Muscle of arm (tissue), 12 donors: Measurements from ENCODE around the gene UTF1. TPM values are rescaled to one million over a fixed set of nuclear protein-coding genes. Genes with fewer than 3 reads are reported as not detected.

Experiments
- DNase-seq: peaks from one replicate; pipeline ENCODE4 v3.0.0-alpha.2; 2013
- polyA plus RNA-seq, 12 donors: library from polyadenylated mRNA; unstranded; fragments of 120-200 nt; gene quantifications; one replicate each; pipeline ENCODE4 v1.2.1, GENCODE V29; 2013; ENCODE audit not compliant: insufficient read length in 12 of 12

Gene UTF1
- polyA plus RNA-seq, 12 donors, result not detected

DNA sequence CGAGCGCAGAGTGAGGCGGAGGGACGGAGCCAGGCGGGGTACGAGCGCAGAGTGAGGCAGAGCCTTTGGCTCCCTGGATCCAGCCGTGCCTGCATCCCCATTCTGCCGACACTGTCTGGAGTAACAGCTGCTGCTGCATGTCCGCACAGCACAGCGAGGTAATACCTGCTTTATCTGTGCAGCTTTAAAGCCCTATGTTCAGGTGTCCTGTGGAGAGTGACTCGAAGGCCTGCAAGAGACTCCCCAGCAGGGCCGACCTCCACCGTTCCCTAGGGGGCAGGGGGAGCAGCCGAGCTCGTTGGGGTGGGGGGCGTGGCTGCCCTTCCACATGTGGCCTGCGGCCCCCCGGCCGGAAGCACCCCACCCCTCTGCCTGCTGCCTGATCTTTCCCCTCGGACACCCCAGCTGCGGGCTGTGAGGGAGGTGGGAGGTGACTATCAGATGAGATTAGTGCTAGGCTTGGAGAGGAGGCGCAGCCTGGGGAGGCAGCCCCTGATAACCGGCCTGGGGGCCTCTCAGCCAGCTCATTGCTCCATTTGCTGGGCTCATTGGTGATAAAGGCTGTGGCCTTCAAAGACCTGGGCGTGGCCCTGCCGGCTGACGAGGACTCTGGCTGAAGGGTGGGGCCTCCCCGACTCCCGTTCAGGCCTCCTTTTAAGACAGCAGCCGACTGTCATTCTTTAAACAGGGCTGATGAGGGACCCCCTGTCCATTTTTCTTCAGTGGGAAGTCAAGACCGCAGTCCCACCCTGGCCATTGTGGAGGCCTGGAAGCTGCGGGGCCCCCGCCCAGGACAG lies 15.6 kb downstream of the UTF1 start:
- no peak for DNase-seq

DNA sequence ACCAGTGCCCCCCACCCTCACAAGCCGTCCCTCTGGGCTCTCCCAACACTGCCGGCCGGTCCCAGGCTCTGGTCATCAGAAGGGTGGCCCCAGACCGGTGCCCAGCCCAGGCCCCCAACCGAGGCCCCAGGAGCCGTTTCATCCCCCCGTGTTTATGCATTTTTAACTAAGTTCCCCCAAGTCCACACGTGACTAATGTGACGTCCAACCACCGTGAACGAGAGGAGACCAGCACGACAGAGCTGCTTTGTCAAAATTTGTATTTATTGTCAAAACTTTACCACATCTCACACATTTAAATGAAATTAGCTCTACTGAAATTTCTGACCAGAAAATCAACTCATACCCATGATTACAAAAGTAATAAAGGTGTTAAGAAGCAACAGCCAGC lies 16.2 kb downstream of the UTF1 start:
- DNase-seq, result no peak

DNA sequence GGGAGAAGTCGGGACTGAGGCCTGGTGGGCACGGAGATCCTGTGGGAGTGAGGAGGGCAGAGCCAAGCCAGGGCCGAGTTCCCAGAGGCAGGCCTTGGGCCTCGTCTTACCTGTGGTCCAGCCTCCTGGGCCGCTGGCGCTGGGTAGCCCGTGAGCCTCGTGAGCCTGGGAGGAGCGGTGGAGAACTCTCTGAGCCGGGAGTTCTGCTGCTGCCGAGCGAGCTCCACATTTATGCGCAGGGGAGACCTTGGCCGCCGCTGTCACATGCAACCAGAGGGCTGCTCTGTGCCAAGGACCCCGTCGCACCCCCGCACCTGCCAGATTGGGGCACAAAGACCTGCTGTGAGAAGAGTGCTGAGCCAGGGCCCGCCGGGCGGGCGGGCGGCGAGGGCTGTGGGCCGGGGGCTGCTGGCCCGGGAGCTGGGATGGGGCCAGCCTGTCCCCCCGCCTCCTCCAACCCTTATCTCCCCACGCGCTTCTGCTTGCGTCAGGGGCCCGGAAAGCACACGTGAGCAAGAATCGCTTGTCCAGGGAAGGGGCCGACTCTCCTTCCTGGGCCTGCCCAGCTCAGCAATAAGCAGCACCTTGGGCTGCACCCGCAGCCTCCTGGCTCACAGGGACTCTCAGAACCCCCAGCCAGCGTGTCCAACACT lies 17.8 kb downstream of the UTF1 start:
- DNase-seq, result no peak

DNA sequence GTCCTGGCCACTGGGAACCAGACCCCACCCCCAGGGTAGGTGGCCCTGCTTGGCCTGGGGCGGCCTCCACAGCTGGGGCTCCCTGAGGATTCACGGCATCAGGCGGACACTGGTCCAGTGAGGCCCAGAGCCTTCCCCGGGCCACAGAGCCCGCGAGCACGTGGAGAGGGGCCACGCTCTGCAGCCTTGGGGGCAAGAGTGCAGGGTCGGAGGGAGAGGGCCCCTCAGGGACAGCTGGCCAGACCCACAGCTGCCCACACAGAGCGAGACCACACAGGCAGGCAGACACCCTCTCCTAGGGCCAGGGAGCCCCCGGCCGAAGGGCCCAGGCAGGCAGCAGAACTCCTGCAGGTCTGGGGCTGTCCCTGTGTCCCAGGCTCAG lies 18.3 kb downstream of the UTF1 start:
- DNase-seq, result no peak

DNA sequence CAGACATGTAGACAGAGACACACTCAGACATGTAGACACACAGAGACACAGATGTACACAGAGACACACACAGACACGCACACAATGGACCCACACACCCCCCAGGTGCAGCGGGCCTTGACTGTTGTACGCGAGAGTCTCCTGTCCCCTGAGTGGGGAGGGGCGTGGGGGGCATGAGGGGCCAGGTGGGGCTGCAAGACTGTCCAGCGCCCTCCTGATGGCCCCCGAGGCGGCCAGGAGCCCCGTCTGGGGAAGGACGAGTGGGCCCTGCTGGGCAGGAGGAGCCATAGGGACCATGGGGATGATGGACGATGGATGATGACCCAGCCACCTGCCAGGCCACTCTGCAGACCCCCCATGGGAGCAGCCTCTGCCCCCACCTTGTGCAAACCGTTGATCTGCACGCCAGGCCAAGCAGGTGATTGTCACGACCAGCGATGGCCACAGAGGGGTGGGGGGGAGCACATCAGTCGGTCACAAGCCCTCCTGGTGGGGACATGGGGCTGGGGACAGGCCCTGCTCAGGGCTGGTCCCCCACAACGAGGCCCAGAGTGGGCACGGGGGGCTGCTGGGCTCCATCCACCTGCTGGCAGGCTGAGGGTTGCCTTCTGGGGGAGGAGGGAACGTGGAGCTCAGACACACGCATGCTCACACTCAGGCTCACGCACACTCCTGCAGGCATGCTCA lies 19.2 kb downstream of the UTF1 start:
- no peak for DNase-seq

DNA sequence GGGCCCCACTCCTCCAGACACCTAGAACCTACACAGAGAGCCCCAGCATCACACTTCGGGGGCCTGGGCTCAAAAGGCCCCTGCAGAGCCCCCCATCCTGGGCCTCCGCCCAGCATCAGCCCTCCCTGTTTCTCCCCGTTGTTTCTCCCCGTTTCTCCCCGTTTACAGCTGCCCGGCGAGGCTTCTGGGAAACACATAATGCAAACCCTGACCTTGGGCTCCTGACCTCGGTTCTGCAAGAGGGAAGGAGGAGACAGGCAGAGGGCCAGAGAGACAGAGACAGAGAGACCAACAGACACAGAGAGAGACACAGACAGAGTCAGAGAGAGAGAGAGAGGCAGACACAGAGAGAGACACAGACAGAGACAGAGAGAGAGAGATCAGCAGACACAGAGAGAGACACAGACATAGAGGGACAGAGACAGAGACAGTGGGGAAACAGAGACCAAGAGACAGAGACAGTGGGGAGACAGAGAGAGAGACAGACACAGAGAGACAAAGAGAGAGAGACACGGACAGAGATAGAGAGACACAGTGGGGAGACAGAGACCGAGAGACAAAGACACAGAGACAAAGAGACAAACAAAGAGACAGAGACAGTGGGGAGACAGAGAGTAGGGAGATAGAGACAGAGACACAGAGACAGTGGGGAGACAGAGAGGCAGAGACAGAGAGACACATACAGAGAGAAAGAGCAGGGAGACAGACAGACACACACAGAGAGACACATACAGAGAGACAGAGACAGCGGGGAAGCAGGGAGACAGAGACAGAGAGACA lies 20.1 kb downstream of the UTF1 start:
- DNase-seq, result no peak

DNA sequence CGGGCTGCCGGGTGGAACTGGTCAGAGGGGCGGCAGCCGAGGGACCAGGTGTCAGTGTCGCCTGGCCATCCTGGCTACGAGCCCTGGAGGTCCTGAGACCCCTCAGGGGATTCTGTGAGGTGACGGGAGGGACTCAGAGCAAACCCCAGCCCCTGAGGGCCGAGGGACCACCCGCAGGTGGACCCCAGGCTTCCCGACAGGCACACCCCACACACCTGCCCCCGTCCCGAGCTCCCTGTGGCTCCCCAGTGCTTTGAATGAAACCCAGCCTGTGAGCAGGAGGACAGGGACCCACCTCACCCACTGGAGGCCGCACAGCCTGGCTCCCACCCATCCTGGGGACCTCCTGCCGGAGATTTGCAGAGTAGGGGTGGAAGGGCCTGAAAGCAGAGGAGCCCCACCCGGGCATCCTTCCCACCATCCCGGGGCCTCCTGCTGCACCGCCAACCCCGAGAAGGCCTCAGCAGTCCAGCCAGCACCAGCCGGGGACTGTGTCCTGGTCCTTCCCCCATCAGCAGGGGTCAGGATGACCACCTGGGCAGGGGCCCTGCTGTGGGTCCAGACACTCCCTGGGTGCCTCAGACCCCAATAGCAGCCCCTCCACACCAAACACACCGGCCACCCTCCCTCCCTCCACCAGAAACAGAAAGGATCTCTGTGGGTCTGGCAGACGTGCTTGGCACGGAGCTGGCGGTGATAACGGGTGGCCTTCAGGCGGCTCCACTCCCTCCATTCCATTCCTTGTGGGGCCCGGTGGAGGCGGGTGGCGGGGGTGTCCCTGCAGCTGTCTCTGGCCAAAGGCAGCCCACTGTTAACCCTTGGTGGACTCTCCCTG lies 21.6 kb downstream of the UTF1 start:
- DNase-seq, result no peak

DNA sequence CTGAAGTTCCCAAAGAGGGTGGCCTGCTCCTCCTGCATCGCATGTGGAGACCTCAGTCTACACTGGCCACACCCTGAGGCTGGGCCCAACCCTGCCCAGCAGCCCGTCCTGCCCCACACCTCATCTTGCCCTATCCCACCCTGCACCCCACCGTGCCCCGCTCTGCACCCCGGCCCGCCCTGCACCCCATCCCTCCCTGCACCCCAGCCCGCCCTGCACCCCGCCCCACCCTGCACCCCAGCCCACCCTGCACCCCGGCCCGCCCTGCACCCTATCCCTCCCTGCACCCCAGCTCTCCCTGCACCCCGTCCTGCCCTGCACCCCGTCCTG lies 22.2 kb downstream of the UTF1 start:
- DNase-seq, result no peak

DNA sequence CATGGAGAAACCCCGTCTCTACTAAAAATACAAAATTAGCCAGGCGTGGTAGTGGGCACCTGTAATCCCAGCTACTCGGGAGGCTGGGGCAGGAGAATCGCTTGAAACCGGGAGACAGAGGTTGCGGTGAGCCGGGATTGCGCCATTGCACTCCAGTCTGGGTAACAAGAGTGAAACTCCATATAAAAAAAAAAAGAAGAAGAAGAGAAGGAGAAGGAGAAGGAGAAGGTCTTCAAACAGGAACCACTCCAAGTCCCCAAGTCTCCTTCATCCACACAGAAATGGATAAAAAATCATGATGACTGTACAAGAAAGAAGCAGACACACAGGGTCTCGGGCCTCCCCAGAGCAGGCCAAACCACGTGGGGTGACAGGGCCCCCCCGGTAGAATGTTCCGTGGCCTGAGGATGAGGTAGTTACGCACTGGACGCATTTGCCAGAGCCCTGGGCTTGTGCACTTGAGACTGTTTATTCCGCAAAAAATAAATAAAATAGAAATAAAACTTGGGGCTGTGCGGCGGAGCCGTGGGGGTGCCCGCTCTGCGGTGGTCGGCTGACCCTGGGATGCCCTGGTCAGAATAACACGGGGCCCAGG lies 23.4 kb downstream of the UTF1 start:
- no peak for DNase-seq

DNA sequence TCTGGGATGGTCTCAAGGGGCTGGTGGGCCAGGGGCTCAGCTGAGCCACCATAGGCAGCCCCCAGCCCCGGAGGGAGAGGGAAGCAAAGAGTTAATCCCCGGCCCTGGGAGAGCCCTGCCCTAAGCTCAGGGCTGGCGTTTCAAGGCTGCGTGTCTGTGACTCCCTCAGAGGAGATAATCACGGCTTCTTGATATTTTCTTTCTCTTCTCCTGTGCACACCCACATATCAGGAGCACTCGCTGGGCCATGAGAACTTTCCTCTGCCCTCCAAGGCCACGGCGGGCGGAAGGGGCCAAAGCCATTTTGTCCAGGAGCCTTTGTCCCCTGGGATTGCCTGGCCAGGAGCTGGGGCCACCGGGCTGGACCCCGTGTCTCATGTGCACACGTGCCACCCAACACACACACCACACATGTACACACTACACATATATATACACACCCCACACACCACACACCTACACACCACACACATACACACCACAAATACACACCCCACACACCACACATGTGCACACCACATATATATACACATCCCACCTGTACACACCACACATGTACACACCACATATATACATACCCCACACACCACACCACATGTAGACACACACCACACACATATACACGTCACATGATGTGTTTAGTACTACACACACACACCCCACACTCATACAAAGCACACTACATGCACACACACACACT lies 24.6 kb downstream of the UTF1 start:
- no peak for DNase-seq

DNA sequence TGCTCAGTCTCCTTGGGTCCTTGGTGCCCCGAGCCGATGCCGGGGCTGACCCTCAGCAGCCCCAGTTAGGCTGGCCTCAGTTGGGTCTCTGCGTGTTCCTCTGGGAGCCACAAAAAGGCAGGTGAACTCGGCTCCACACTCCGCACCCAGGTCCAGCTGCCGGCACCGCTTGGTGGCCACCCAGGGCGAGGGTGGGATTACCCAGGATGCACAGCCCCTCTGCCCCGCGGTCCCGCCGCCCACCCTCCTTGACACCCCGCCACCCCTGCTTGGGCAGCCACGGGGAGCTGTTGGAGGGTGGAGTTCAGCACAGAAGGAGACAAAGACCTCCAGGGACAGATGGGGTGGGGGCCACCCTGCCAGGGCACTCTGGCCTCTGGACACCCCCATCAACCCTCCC lies 25.3 kb downstream of the UTF1 start:
- DNase-seq, result no peak

DNA sequence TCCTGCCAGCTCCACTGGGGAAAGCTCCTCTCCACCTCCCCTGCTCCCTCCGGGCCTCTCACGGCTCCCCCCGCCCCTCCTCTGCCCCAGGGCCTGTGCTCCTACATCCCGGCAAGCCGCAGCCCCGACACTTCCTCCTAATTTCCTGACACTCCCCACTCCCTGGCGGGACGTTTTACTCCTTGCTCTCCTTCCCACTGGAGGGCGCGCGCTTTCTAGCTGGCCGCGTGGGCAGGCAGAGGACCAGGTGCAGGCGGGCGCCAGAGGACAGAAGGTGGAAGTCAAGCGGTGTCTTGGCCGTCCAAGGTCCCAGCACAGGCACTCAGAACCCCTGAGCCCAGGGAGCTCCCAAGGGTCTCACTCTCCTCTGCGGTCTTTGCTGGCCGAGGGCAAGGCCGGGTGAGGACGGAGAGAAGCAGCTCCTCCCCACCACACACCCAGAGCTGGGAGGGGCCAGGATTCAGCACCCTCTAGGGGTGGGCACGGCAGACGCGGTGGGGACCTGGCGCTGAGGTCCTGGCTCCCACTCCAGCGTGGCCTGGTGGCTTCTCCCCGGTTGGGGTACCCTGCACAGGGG lies 27.6 kb downstream of the UTF1 start:
- DNase-seq, result no peak

DNA sequence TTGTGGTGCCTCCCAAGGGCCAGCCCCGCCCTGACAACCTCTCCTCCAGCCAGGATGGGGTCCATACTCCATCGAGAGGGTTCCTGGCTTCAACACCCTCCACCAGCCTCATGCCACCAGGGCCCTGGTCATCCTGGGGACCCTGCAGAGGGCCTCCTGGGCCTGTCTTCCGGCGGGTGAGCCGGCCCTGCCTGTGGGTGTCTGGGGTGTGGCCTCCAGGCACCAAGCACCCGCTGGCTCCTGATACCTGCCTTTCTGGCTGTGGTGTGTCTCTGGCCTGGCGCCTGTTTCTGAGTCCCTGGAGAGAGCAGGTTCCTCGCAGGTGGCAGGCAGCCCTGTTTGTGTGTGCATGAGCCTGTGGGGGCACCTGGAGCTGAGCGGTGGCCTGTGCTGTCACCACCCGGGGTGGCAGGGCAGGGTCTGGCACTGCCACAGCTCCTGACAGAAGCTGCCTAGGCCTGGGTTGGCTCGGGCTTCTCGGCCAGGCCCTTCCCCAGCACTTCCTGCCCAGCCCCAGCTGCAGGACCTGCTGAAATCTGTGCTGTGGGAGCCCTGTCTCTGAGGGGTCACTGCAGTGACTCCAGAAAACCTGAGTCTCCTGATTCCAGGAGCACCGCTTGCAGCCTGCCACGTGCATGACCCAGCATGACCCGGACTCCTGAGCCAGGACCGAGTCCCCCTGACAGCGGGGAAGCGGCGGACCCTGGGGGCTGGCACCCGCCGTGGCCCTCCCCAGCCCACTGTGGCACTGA lies 28.2 kb downstream of the UTF1 start:
- DNase-seq, result no peak

DNA sequence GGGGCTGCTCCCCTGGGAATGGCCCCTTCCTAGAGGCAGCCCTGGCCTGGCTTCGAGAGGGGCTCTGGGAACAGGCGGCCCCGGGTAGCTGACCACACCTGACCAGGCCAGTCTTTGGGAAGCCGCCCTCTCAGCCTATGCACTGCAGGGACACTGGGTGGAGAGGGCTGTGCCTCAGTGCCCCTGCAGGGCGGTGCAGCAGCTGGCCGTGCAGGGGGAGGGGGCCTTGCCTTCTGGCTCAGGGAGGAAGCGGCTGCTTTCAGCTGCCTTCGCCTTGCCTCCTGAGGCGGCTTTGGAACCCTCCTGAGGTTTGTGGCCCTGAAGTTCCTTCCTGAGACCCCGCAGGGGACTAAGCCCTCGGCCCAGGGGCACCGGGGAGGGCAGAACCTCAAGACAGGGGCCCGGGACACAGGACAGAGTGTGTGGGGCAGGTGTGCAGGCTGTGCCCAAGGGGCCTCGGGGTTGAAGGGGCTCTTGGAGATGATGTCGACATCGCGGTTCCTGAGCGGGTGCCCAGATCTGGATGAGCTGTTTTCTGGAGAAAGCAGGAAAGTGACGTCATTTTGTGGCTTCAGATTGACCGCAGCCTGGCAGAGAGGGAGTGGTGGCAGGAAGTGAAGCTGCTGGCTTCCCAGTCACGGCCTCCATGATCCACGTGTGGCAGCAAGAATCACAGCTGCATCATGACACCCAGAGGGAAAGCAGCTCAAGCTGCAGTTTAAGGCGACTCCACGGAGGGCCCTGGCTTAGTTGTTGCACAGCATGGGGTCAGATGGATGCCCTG lies 29.0 kb downstream of the UTF1 start:
- DNase-seq, result peak; percentile 36

DNA sequence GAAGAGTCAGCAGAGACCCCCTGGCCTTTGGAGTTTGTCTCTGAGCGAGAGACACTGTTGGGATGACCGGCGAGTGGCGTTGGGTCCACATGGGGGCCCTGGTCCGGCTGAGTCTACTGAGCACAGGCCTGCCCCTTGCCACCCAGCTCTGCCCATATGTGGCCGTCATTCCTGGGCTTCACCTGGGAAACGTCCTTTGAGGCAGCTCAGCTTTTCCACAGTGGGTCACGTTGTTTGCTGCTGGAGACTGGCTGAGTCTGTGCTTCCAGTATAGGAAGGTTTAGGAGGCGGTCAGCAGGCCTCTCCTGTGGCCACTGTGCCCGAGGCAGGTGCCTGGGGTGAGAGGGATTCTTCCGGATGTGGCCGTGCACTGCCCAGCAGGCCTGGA lies 29.6 kb downstream of the UTF1 start:
- DNase-seq, result no peak

DNA sequence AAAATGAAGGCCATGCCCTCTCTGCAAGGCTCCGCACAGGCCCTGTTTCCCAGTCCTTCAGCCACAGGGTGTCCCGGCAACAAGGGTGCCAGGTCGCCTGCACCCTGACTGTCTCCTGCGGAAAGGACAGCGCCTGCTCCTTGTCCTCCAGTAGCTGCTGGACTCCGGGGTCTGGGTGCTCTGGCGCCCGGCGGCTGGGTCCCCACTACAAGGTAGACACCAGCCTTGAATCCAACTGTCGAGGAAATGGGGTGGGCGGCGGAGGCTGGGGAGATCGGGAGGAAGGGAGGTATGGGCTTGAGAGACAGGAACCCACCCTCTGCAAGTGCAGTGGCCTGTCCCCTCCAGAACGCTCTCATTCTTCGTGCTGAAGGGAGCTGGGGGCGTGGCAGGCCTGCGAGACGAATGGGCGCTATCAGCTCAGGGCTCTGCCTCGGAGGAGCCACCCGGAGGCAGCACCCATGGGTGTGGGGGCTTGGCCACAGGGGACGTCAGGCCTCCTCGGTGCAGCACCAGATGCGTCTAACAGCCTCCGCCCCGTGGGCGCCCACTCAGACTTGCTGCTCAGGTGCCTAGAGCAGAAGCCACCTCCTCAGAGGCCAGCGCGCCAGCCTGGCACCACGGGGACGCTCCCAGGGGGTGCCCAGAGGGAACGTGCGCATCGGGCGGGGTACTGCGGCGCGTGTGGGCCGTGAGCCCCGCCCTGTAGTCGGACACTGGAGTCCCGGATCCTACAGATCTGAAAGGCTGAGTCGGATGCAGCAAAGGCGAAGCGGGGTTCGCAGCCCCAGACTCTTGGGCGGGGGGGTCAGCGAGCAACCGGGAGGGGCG lies 31.1 kb downstream of the UTF1 start:
- DNase-seq, result no peak

DNA sequence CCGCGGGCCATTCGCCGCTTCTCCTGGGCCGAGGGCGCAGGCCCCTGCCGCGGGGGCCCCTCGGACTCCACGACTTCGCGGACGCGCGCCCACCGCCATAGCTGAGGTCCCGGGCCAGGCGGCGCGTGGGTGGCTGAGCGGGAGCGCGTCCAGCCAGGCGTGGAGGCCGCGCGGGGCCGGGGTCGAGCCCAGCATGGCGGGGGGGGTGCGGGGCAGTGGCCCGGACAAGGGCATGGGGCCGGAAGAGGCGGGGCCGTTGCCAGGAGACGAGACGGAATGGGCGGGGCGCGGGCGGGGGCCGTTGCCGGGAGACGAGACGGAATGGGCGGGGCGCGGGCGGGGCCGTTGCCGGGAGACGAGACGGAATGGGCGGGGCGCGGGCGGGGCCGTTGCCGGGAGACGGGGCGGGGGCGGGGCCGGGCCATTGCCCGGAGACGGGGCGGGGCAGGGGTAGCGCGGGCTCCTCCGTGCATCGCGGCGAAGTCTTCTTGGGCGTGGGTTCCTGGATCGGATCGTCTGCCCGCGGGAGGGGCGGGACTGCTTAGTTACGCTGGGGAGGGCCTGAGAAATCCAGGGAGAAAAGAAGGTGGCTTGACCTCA lies 31.8 kb downstream of the UTF1 start:
- no peak for DNase-seq
